Endothelial cell of umbilical vein (primary cell): ENCODE results near the gene APP. TPM values are rescaled to one million over a fixed set of nuclear protein-coding genes. Genes with fewer than 3 reads are reported as not detected.

Experiments used
- BruUV-seq: library from RNA; stranded (reverse); fragments of 400-500 nt; replicated peaks from 2 replicates; lab custom pipeline; 2021; lab: Mats Ljungman, UMichigan
- CTCF ChIA-PET: fragments of 300-600, 350-600 bp; sonication (Branson Sonifier 250); formaldehyde crosslinking; loops from one replicate; lab custom pipeline; 2021; ENCODE audit warnings: antibody characterized with exemption, inconsistent platforms; lab: Charles Lee
- POLR2A ChIA-PET: fragments of 300-600, 350-600 bp; sonication (Branson Sonifier 250); formaldehyde crosslinking; loops from one replicate; lab custom pipeline; 2021; ENCODE audit warnings: antibody characterized with exemption, inconsistent platforms; lab: Charles Lee
- DNase-seq: peaks from one replicate; pipeline ENCODE4 v3.0.0-alpha.2; 2011; ENCODE audit warnings: low read depth, low spot score
- FAIRE-seq: peaks from 2 replicates; lab custom pipeline; 2011; peaks lifted over from hg19 to GRCh38; lab: Jason Lieb, UNC
- H2AFZ ChIP-seq: 2 replicates; pipeline ENCODE4 v1.6.0; 2012; ENCODE audit warnings: low read depth, low read length, control low read depth, inconsistent platforms
- H3K27ac ChIP-seq: 2 replicates; pipeline ENCODE4 v1.5.1; 2011; ENCODE audit warnings: low read depth, mild to moderate bottlenecking, control low read depth, low read length, moderate library complexity; ENCODE audit not compliant: insufficient read depth
- H3K27me3 ChIP-seq, 2 experiments: 2 replicates each; pipeline versions ENCODE4 v1.6.0 to v1.6.1; 2011; ENCODE audit warnings: low read length in 2 of 2, mixed read lengths in 1 of 2; ENCODE audit not compliant: control insufficient read depth in 2 of 2, insufficient read depth in 2 of 2
- H3K36me3 ChIP-seq, 2 experiments: 2 replicates in 1 of 2; 3 replicates in 1 of 2; pipeline ENCODE4 v1.5.1; 2011; ENCODE audit warnings: low read length in 2 of 2, mild to moderate bottlenecking in 1 of 2, moderate library complexity in 1 of 2; ENCODE audit not compliant: control insufficient read depth in 2 of 2, insufficient read depth in 2 of 2; ENCODE audit errors: extremely low read depth in 1 of 2
- H3K4me1 ChIP-seq: 3 replicates; pipeline ENCODE4 v1.5.1; 2011; ENCODE audit warnings: mild to moderate bottlenecking, low read length; ENCODE audit not compliant: control insufficient read depth, insufficient read depth; ENCODE audit errors: extremely low read depth
- H3K4me2 ChIP-seq: 2 replicates; pipeline ENCODE4 v1.6.1; 2011; ENCODE audit warnings: low read length, control low read depth, mixed read lengths; ENCODE audit not compliant: insufficient read depth
- H3K4me3 ChIP-seq, 3 experiments: fragments of 200-600 bp in 1 of 3; sonication (generic), shearing (Covaris generic) in 1 of 3; replicated peaks in 1 of 3; 2 replicates each; pipeline ENCODE4 v1.5.1; 2011 to 2016; ENCODE audit warnings: control low read depth in 3 of 3, low read length in 3 of 3, mild to moderate bottlenecking in 2 of 3, inconsistent platforms in 1 of 3, low read depth in 1 of 3, moderate library complexity in 1 of 3; ENCODE audit not compliant: insufficient read depth in 1 of 3
- H3K79me2 ChIP-seq: 2 replicates; pipeline ENCODE4 v1.6.0; 2012; ENCODE audit warnings: low read length, inconsistent platforms; ENCODE audit not compliant: control insufficient read depth, insufficient read depth
- H3K9ac ChIP-seq: replicated peaks from 2 replicates; pipeline ENCODE3; 2011; ENCODE audit warnings: low read length, control low read depth; ENCODE audit not compliant: insufficient read depth; ENCODE audit errors: extremely low read depth
- H3K9me1 ChIP-seq: replicated peaks from 3 replicates; pipeline ENCODE4 v1.6.0; 2011; ENCODE audit warnings: mild to moderate bottlenecking, low read length; ENCODE audit not compliant: control insufficient read depth, insufficient read depth; ENCODE audit errors: extremely low read depth
- H3K9me3 ChIP-seq: replicated peaks from 2 replicates; pipeline ENCODE4 v1.5.1; 2012; ENCODE audit warnings: low read length, inconsistent platforms; ENCODE audit not compliant: control insufficient read depth, insufficient read depth
- H4K20me1 ChIP-seq: replicated peaks from 2 replicates; pipeline ENCODE3; 2011; ENCODE audit warnings: mild to moderate bottlenecking, low read length; ENCODE audit not compliant: control insufficient read depth, insufficient read depth; ENCODE audit errors: extremely low read depth
- CTCF ChIP-seq, 2 donors: IDR thresholded peaks; 1 replicate in 1 of 2; 2 replicates in 1 of 2; pipeline ENCODE4 v1.5.1; 2011; ENCODE audit warnings: low read length in 2 of 2, mild to moderate bottlenecking in 2 of 2, moderate library complexity in 2 of 2, control low read depth in 1 of 2, inconsistent platforms in 1 of 2, low read depth in 1 of 2; ENCODE audit not compliant: insufficient read depth in 1 of 2; ENCODE audit errors: extremely low read depth in 1 of 2
- EZH2 ChIP-seq: IDR thresholded peaks from 2 replicates; pipeline ENCODE4 v1.6.1; 2012; ENCODE audit warnings: borderline replicate concordance, low read depth, mild to moderate bottlenecking, moderate library complexity, low read length, inconsistent platforms; ENCODE audit not compliant: severe bottlenecking
- FOS ChIP-seq: IDR thresholded peaks from 2 replicates; pipeline ENCODE4 v1.6.1; 2011; ENCODE audit warnings: mild to moderate bottlenecking, low read length, moderate library complexity, borderline replicate concordance; ENCODE audit not compliant: insufficient read depth
- GATA2 ChIP-seq: IDR thresholded peaks from 2 replicates; pipeline ENCODE4 v1.7.0; 2011; ENCODE audit warnings: low read depth, mild to moderate bottlenecking, moderate library complexity, mixed read lengths, low read length; ENCODE audit not compliant: insufficient read length, insufficient read depth
- JUN ChIP-seq: IDR thresholded peaks from 2 replicates; pipeline ENCODE4 v1.6.1; 2011; ENCODE audit warnings: borderline replicate concordance, low read depth; ENCODE audit not compliant: insufficient read length, insufficient read depth
- MAX ChIP-seq: IDR thresholded peaks from 2 replicates; pipeline ENCODE4 v1.6.1; 2011; ENCODE audit not compliant: insufficient read depth, insufficient read length
- MYC ChIP-seq: IDR thresholded peaks from one replicate; pipeline ENCODE4 v1.6.1; 2011; ENCODE audit warnings: mild to moderate bottlenecking, low read depth, low read length
- POLR2A ChIP-seq: IDR thresholded peaks from 2 replicates; pipeline ENCODE4 v1.6.1; 2012; ENCODE audit warnings: low read depth, mild to moderate bottlenecking, control low read depth, low read length
- POLR2AphosphoS5 ChIP-seq: IDR thresholded peaks from 2 replicates; pipeline ENCODE4 v1.6.1; 2012; ENCODE audit warnings: low read depth, mild to moderate bottlenecking, control low read depth, low read length, moderate library complexity; ENCODE audit not compliant: insufficient read depth
- dilution Hi-C: fragments of 300-500 bp; cut with MboI; formaldehyde crosslinking; loops from one replicate; pipeline ENCODE4 v1.15.0; 2019; ENCODE audit warnings: low sequenced_read_pairs; ENCODE audit not compliant: extremely low pct_ligation_motif_present
- intact Hi-C: fragments of 100-400 bp; cut with micrococcal nuclease; formaldehyde crosslinking; loops from one replicate; pipeline ENCODE4 v1.10.0; 2022
- polyA plus RNA-seq, 4 experiments: library from polyadenylated mRNA; depleted of rRNA in 3 of 4; stranded (reverse) in 3 of 4; unstranded in 1 of 4; fragments of >200 nt; gene quantifications; 2 replicates each; pipeline versions ENCODE4 v1.2.1 to v1.2.3, GENCODE V29; 2011 to 2012; ENCODE audit warnings: missing spikeins in 1 of 4
- total RNA-seq: library from RNA; stranded (reverse); gene quantifications from 2 replicates; pipeline ENCODE4 v1.2.3, GENCODE V29; 2021

APP gene
- total and polyA plus RNA-seq, 2 donors (not counting 3 experiments of a cell fraction or from before 2014, with no cell fraction given), result 914 to 928 TPM

DNA sequence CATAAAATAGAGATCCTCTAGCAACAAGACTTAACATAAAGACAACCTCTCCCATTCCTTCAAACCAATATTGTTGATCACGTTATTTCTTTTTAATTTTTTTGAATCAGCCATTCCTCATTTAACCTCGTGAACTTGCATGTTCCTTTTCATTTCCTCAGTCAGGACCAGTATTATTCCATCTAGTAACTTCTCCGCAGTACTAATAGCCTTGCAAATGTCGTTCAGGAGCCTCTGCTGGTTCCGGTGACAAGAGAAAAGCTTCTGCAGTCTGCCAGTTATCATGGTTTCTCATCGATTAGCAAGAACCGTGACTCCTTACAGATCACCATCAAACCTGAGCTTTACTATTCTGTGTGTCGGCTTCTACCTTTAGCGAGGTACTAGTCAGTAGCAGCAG, 3.0 kb downstream of the APP start:
- peak overlapping the region; percentile 90 for H3K9ac ChIP-seq
- CTCF ChIA-PET, result interaction anchor here (1.2 to 2.7 kb wide), 13 partner anchors 17 to 366 kb away, joined by 3 to 18 read pairs (median 4); no protein-coding TSS in a partner anchor
- H2AFZ ChIP-seq, result no peak overlapping the region
- no peaks in the 10 kb centered on the region for H3K27me3 ChIP-seq
- no peak for TF ChIP-seq POLR2A
- no peak for TF ChIP-seq MYC
- TF ChIP-seq CTCF (IDR thresholded peaks at IDR 0.05; ENCODE audit: extremely low read depth in 1 of 2, insufficient read depth in 1 of 2, low read depth in 1 of 2, low read length in 2 of 2), result no peak
- TF ChIP-seq POLR2AphosphoS5, result no peak
- no peak for TF ChIP-seq JUN
- TF ChIP-seq EZH2, result no peak
- no peak for TF ChIP-seq FOS
- TF ChIP-seq GATA2, result no peak
- no peak for TF ChIP-seq MAX
- peak overlapping the region; percentile 80 for H3K27ac ChIP-seq
- peak overlapping the region; percentile 96 for H3K4me2 ChIP-seq
- POLR2A ChIA-PET, result no interaction called here
- peaks cover 5% of the 10 kb centered on the region for H4K20me1 ChIP-seq
- H3K79me2 ChIP-seq, result peaks cover 79% of the 10 kb centered on the region
- intact Hi-C loops, result loop anchor here (5.0 kb wide), 5 partner anchors 75 to 560 kb away; partner anchors contain the start of gene MRPL39
- no peaks in the 10 kb centered on the region for H3K36me3 ChIP-seq
- H3K9me3 ChIP-seq, result no peaks in the 10 kb centered on the region
- H3K9me1 ChIP-seq, result no peaks in the 10 kb centered on the region
- no TSS peak for BruUV-seq
- FAIRE-seq (peak; percentile 67), DNase-seq (peak; percentile 46)
- dilution Hi-C loops, result loop anchor here (25.0 kb wide), 1 partner anchor 280 kb away; no protein-coding TSS in a partner anchor
- peaks cover 37% of the 10 kb centered on the region for H3K4me1 ChIP-seq
- H3K4me3 ChIP-seq, result peak overlapping the region; percentile 15 to 91 (median 68)
